ENCODE measurements around the gene CES3. TPM values are rescaled to one million over a fixed set of nuclear protein-coding genes. Genes with fewer than 3 reads are reported as not detected.

The CES3 gene
- total RNA-seq, 1 donor from 2014 or later: not detected

GRCh38 chr16:67016143-67016542, 55.1 kb downstream of the CES3 start:
- intact Hi-C loops (cut with DNase I): no loop called here
- no peak for DNase-seq (ENCODE audit: low spot score in 2 of 2)

GRCh38 chr16:67016681-67017420, 55.8 kb downstream of the CES3 start:
- DNase-seq (ENCODE audit: low spot score in 2 of 2): peak in 1 of 2 donors; percentile 33
- no peaks in the 10 kb centered on the region for H3K27me3 ChIP-seq
- intact Hi-C loops (cut with DNase I): no loop called here
- no peak overlapping the region for H3K4me3 ChIP-seq
- no peaks in the 10 kb centered on the region for H3K9me3 ChIP-seq
- H3K4me1 ChIP-seq: peaks cover 0 to 15% of the 10 kb centered on the region in 2 donors
- no peak overlapping the region for H3K27ac ChIP-seq
- H3K36me3 ChIP-seq: no peaks in the 10 kb centered on the region
- TF ChIP-seq CTCF (IDR thresholded peaks at IDR 0.05): no peak

More at GRCh38 chr16:67016143-67016542, 55.1 kb downstream of the CES3 start:
- H3K27me3 ChIP-seq: no peaks in the 10 kb centered on the region
- no peaks in the 10 kb centered on the region for H3K36me3 ChIP-seq
- no peak overlapping the region for H3K4me3 ChIP-seq
- H3K4me1 ChIP-seq: peaks cover 0 to 15% of the 10 kb centered on the region in 2 donors
- no peaks in the 10 kb centered on the region for H3K9me3 ChIP-seq
- H3K27ac ChIP-seq: no peak overlapping the region
- no peak for TF ChIP-seq CTCF (IDR thresholded peaks at IDR 0.05)

- DNase-seq (ENCODE audit: low spot score in 2 of 2): peak in 1 of 2 donors; percentile 34
- TF ChIP-seq CTCF (IDR thresholded peaks at IDR 0.05): no peak
- intact Hi-C loops (cut with DNase I): no loop called here
These were observed 56.3 kb downstream of the CES3 start for GRCh38 chr16:67017421-67017750.

GRCh38 chr16:67017810-67018488, 56.9 kb downstream of the CES3 start:
- Histone ChIP-seq H3K9me3 (no peaks in the 10 kb centered on the region), H3K27me3 (no peaks in the 10 kb centered on the region), H3K4me3 (no peak overlapping the region), H3K4me1 (peaks cover 0 to 14% of the 10 kb centered on the region in 2 donors), H3K27ac (no peak overlapping the region), H3K36me3 (no peaks in the 10 kb centered on the region)
- DNase-seq (ENCODE audit: low spot score in 2 of 2): peak in 1 of 2 donors; percentile 70
- peak in 1 of 3 experiments; percentile 55 for TF ChIP-seq CTCF (IDR thresholded peaks at IDR 0.05)
- intact Hi-C loops (cut with DNase I): no loop called here

More at GRCh38 chr16:67017421-67017750, 56.3 kb downstream of the CES3 start:
- no peaks in the 10 kb centered on the region for H3K36me3 ChIP-seq
- no peak overlapping the region for H3K4me3 ChIP-seq
- peaks cover 0 to 15% of the 10 kb centered on the region in 2 donors for H3K4me1 ChIP-seq
- no peaks in the 10 kb centered on the region for H3K27me3 ChIP-seq
- no peaks in the 10 kb centered on the region for H3K9me3 ChIP-seq
- no peak overlapping the region for H3K27ac ChIP-seq

- intact Hi-C loops (cut with DNase I): no loop called here
These were observed 58.1 kb downstream of the CES3 start for GRCh38 chr16:67019171-67019570.

More at GRCh38 chr16:67019171-67019570, 58.1 kb downstream of the CES3 start:
- no peak for TF ChIP-seq CTCF (IDR thresholded peaks at IDR 0.05)
- Histone ChIP-seq H3K9me3 (no peaks in the 10 kb centered on the region), H3K27ac (no peak overlapping the region), H3K27me3 (no peaks in the 10 kb centered on the region), H3K4me1 (peaks cover 0 to 8% of the 10 kb centered on the region in 2 donors), H3K36me3 (no peaks in the 10 kb centered on the region), H3K4me3 (no peak overlapping the region)
- peak in 1 of 2 donors; percentile 52 for DNase-seq (ENCODE audit: low spot score in 2 of 2)

All from ascending aorta (tissue), 2 donors.